IMR-90 (cell line): ENCODE data around the gene ZNF598. TPM values are rescaled to one million over a fixed set of nuclear protein-coding genes. Genes with fewer than 3 reads are reported as not detected.
A peak's percentile ranks its signal among the peaks of the same experiment; 100 is the strongest.

Source experiments
- ATAC-seq: fragments of 200-7000 bp; cut with Tn5 transposase; 2 replicates; pipeline ENCODE4 v1.9.1; 2020; ENCODE audit warnings: low read depth, mild to moderate bottlenecking, moderate library complexity
- BruUV-seq: library from RNA; stranded (reverse); fragments of 400-500 nt; replicated peaks from 2 replicates; lab custom pipeline; 2021; lab: Mats Ljungman, UMichigan
- CTCF ChIA-PET: fragments of 300-600 bp; formaldehyde crosslinking; extraction: SDS; loops from one replicate; lab custom pipeline; 2021; ENCODE audit warnings: antibody characterized with exemption; lab: Yijun Ruan, JAX
- POLR2A ChIA-PET: fragments of 300-600 bp; sonication (Branson Sonifier 250); formaldehyde crosslinking; loops from one replicate; lab custom pipeline; 2022; ENCODE audit warnings: antibody characterized with exemption; ENCODE audit not compliant: unreplicated experiment; lab: Charles Lee
- DNase-seq: peaks from one replicate; pipeline ENCODE4 v3.0.0; 2013
- H2AFZ ChIP-seq: replicated peaks from 2 replicates; pipeline ENCODE3; 2013; ENCODE audit warnings: low read length, mild to moderate bottlenecking; ENCODE audit not compliant: poor library complexity
- H2AK5ac ChIP-seq: 2 replicates; pipeline ENCODE4 v1.6.1; 2013; ENCODE audit warnings: low read depth, low read length, inconsistent platforms
- H2AK9ac ChIP-seq: replicated peaks from 2 replicates; pipeline ENCODE3; 2013; ENCODE audit warnings: mild to moderate bottlenecking, low read depth, low read length, moderate library complexity; ENCODE audit not compliant: poor library complexity
- H2BK120ac ChIP-seq: 2 replicates; pipeline ENCODE4 v1.6.1; 2013; ENCODE audit warnings: low read depth, low read length, inconsistent platforms
- H2BK15ac ChIP-seq: 3 replicates; pipeline ENCODE4 v1.6.1; 2013; ENCODE audit warnings: low read depth, low read length, inconsistent platforms
- H2BK20ac ChIP-seq: 2 replicates; pipeline ENCODE4 v1.6.1; 2013; ENCODE audit warnings: low read depth, mild to moderate bottlenecking, inconsistent platforms, low read length, moderate library complexity
- H2BK5ac ChIP-seq: 2 replicates; pipeline ENCODE4 v1.6.1; 2013; ENCODE audit warnings: mild to moderate bottlenecking, low read depth, low read length, inconsistent platforms; ENCODE audit not compliant: poor library complexity, severe bottlenecking
- H3K14ac ChIP-seq: replicated peaks from 2 replicates; pipeline ENCODE4 v1.6.1; 2013; ENCODE audit warnings: low read depth, low read length, inconsistent platforms
- H3K18ac ChIP-seq: 2 replicates; pipeline ENCODE4 v1.6.1; 2013; ENCODE audit warnings: low read depth, low read length, control low read depth
- H3K23ac ChIP-seq: 2 replicates; pipeline ENCODE4 v1.6.1; 2013; ENCODE audit warnings: low read depth, low read length, inconsistent platforms
- H3K27ac ChIP-seq: 2 replicates; pipeline ENCODE4 v1.5.1; 2013; ENCODE audit warnings: mild to moderate bottlenecking, control low read depth, low read length; ENCODE audit not compliant: insufficient read depth
- H3K27me3 ChIP-seq: 2 replicates; pipeline ENCODE4 v1.6.1; 2013; ENCODE audit warnings: low read length; ENCODE audit not compliant: control insufficient read depth, insufficient read depth
- H3K36me3 ChIP-seq: 2 replicates; pipeline ENCODE4 v1.6.1; 2013; ENCODE audit warnings: low read length, mixed read lengths; ENCODE audit not compliant: control insufficient read depth, insufficient read depth
- H3K4ac ChIP-seq: 2 replicates; pipeline ENCODE4 v1.6.1; 2013; ENCODE audit warnings: low read depth, low read length, inconsistent platforms
- H3K4me1 ChIP-seq: 2 replicates; pipeline ENCODE4 v1.6.1; 2013; ENCODE audit warnings: low read length, mixed read lengths; ENCODE audit not compliant: control insufficient read depth, insufficient read depth
- H3K4me2 ChIP-seq: 2 replicates; pipeline ENCODE4 v1.6.1; 2013; ENCODE audit warnings: low read depth, mild to moderate bottlenecking, control low read depth, low read length, moderate library complexity
- H3K4me3 ChIP-seq: 2 replicates; pipeline ENCODE4 v1.5.1; 2013; ENCODE audit warnings: low read depth, mild to moderate bottlenecking, control low read depth, low read length, moderate library complexity; ENCODE audit not compliant: insufficient read depth
- H3K56ac ChIP-seq: 2 replicates; pipeline ENCODE4 v1.6.1; 2013; ENCODE audit warnings: low read length, inconsistent platforms; ENCODE audit not compliant: insufficient read depth; ENCODE audit errors: extremely low read depth
- H3K79me1 ChIP-seq, 2 experiments: 2 replicates each; pipeline ENCODE4 v1.6.1; 2013; ENCODE audit warnings: low read length in 2 of 2, inconsistent platforms in 1 of 2, low read depth in 1 of 2
- H3K9ac ChIP-seq: 2 replicates; pipeline ENCODE4 v1.6.1; 2013; ENCODE audit warnings: low read depth, low read length, control low read depth
- H3K9me1 ChIP-seq: 2 replicates; pipeline ENCODE4 v1.6.1; 2013; ENCODE audit warnings: low read length, inconsistent platforms; ENCODE audit not compliant: insufficient read depth
- H3K9me3 ChIP-seq: 2 replicates; pipeline ENCODE4 v1.6.1; 2013; ENCODE audit warnings: low read length; ENCODE audit not compliant: control insufficient read depth, insufficient read depth
- H4K20me1 ChIP-seq: 2 replicates; pipeline ENCODE4 v1.6.1; 2013; ENCODE audit warnings: low read length, inconsistent platforms; ENCODE audit not compliant: insufficient read depth
- H4K5ac ChIP-seq: 2 replicates; pipeline ENCODE4 v1.6.1; 2013; ENCODE audit warnings: mild to moderate bottlenecking, low read depth, low read length, control low read depth
- H4K8ac ChIP-seq, 2 experiments: 2 replicates each; pipeline ENCODE4 v1.6.1; 2013; ENCODE audit warnings: low read depth in 2 of 2, low read length in 2 of 2, control low read depth in 1 of 2, inconsistent platforms in 1 of 2
- H4K91ac ChIP-seq: 2 replicates; pipeline ENCODE4 v1.6.1; 2013; ENCODE audit warnings: low read depth, low read length, inconsistent platforms; ENCODE audit not compliant: insufficient read depth
- FOS ChIP-seq: fragments of 150-350 bp; IDR thresholded peaks from 2 replicates; pipeline ENCODE4 v1.6.1; 2016; ENCODE audit warnings: low read depth, low read length
- POLR2A ChIP-seq: IDR thresholded peaks from 2 replicates; pipeline ENCODE4 v1.6.1; 2012; ENCODE audit warnings: mild to moderate bottlenecking, low read depth, low read length
- WGBS, 2 experiments: methylation state at CpG; one replicate each; pipeline versions ENCODE4 v1.1.5 to v1.1.7; 2013; ENCODE audit warnings: missing lambda C conversion rate in 2 of 2; ENCODE audit not compliant: insufficient read length in 1 of 2; ENCODE audit errors: extremely low coverage in 2 of 2; 5-methylcytosine and 5-hydroxymethylcytosine counted together
- dilution Hi-C: fragments of 300-500 bp; cut with HindIII; formaldehyde crosslinking; loops from one replicate; pipeline ENCODE4 v1.14.3; 2018; ENCODE audit warnings: low sequenced_read_pairs; ENCODE audit not compliant: unreplicated experiment
- in situ Hi-C: fragments of 300-500 bp; cut with MboI; formaldehyde crosslinking; loops from 3 replicates; pipeline ENCODE4 v1.14.3; 2019; ENCODE audit warnings: low sequenced_read_pairs, inconsistent platforms, mixed read lengths
- intact Hi-C: fragments of 100-400 bp; cut with micrococcal nuclease; formaldehyde crosslinking; loops from 2 replicates; pipeline ENCODE4 v1.10.0; 2022
- polyA plus RNA-seq, 3 experiments: library from polyadenylated mRNA; depleted of rRNA; stranded (reverse); fragments of >200 nt; gene quantifications; 2 replicates each; pipeline ENCODE4 v1.2.3, GENCODE V29; 2012; ENCODE audit warnings: low replicate concordance in 1 of 3
- total RNA-seq: library from RNA; depleted of rRNA; stranded (reverse); fragments of >200 nt; gene quantifications from 2 replicates; pipeline ENCODE4 v1.2.3, GENCODE V29; 2012

Gene ZNF598
- total and polyA plus RNA-seq, 2 of the 4 experiments (the other 2 are of a cell fraction): 3.4 to 36.4 TPM

DNA sequence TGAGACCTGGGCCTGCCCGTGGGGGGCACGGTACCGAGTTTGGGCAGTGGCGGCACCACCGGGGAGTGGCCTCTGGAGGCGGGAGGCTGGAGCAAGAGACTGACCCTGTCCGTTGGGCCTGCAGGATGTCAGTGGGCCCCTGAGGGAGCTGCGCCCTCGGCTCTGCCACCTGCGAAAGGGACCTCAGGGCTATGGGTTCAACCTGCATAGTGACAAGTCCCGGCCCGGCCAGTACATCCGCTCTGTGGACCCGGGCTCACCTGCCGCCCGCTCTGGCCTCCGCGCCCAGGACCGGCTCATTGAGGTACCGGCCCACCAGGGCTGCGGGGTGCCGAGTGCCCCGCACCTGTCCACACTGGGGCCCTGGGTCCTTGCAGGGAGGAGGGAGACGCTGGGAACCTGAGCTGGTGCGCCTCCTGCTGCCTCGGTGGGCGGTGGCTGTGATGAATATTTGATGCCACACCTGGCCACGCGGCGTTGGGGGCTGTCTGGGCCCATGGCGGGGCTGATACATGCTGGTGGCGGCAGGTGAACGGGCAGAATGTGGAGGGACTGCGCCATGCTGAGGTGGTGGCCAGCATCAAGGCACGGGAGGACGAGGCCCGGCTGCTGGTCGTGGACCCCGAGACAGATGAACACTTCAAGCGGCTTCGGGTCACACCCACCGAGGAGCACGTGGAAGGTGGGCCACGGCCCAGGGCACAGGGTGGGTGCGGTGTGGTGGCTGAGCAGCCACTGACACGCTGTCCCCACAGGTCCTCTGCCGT is 26.8 kb upstream of the ZNF598 start:
- Histone ChIP-seq H2AK9ac (peak overlapping the region; percentile 98), H3K9ac (peak overlapping the region; percentile 75), H3K27ac (peak overlapping the region; percentile 100), H3K4ac (peak overlapping the region; percentile 92), H3K56ac (0 out of 2 replicates have a peak overlapping the region, but pooled peaks have one; percentile 47), H2BK20ac (peak overlapping the region; percentile 71), H3K9me1 (peaks cover 19% of the 10 kb centered on the region), H2AFZ (peak overlapping the region; percentile 59), H3K4me1 (peaks cover 74% of the 10 kb centered on the region), H3K9me3 (no peaks in the 10 kb centered on the region), H2AK5ac (peak overlapping the region; percentile 86), H3K18ac (peak overlapping the region; percentile 93), H3K4me2 (peak overlapping the region; percentile 70), H2BK15ac (peak overlapping the region; percentile 84; the same call in 2 of the 3 replicates), H2BK5ac (peak overlapping the region; percentile 98), H3K4me3 (no peak overlapping the region), H3K36me3 (peaks cover 32% of the 10 kb centered on the region), H4K91ac (peak overlapping the region; percentile 97), H4K20me1 (no peaks in the 10 kb centered on the region), H2BK120ac (peak overlapping the region; percentile 94), H3K27me3 (no peaks in the 10 kb centered on the region), H3K79me1 (peaks cover 19 to 68% of the 10 kb centered on the region in 2 experiments; a peak in 3 of 4 replicates), H4K5ac (peak overlapping the region; percentile 97), H3K23ac (peak overlapping the region; percentile 78), H3K14ac (peak overlapping the region; percentile 56), H4K8ac (peak overlapping the region; percentile 90 to 92)
- intact Hi-C loops: no loop called here
- in situ Hi-C loops: no loop called here
- no TSS peak for BruUV-seq
- POLR2A ChIA-PET: no interaction called here
- CTCF ChIA-PET: interaction anchor here (1.0 kb wide), 1 partner anchor 14 kb away, joined by 3 read pairs; no protein-coding TSS in a partner anchor
- ATAC-seq: no peak
- 90% methylated on average over 35 of the region's 47 CpGs; no CpG with 5 or more reads in 1 of the 2 experiments for WGBS, 2 experiments
- no peak for DNase-seq
- peak; percentile 36; the same call in 1 of the 2 replicates for TF ChIP-seq POLR2A
- TF ChIP-seq FOS: no peak
- dilution Hi-C loops: no loop called here
